T-cell (primary cell): ENCODE measurements around the gene PLCB4. TPM values are rescaled to one million over a fixed set of nuclear protein-coding genes. Genes with fewer than 3 reads are reported as not detected.

ENCODE experiments used
- ATAC-seq, 4 experiments: fragments of 200-7000 bp in 3 of 4; fragments of 150-1000 bp in 1 of 4; cut with Tn5 transposase; replicated peaks in 1 of 4; 1 replicate in 3 of 4; 2 replicates in 1 of 4; pipeline ENCODE4 v1.10.0; 2021; ENCODE audit warnings: moderate library complexity in 3 of 4, mild to moderate bottlenecking in 2 of 4, moderate number of reproducible peaks in 1 of 4
- CTCF ChIA-PET, 2 donors: fragments of 300-600 bp; sonication (Branson Sonifier 250); formaldehyde crosslinking; loops; one replicate each; lab custom pipeline; 2022; ENCODE audit warnings: antibody characterized with exemption in 2 of 2; lab: Charles Lee
- POLR2A ChIA-PET, 2 donors: fragments of 300-600 bp; sonication (Branson Sonifier 250); formaldehyde crosslinking; loops; one replicate each; lab custom pipeline; 2022; ENCODE audit warnings: antibody characterized with exemption in 2 of 2; lab: Charles Lee
- DNase-seq, 35 experiments: peaks; one replicate each; pipeline versions ENCODE4 v3.0.0 to v3.0.0-alpha.2; 2013 to 2023
- H3K27ac ChIP-seq: one replicate; pipeline ENCODE4 v1.5.1; 2013; ENCODE audit warnings: low read length
- H3K27me3 ChIP-seq, 2 experiments: replicated peaks in 1 of 2; 1 replicate in 1 of 2; 2 replicates in 1 of 2; pipeline versions ENCODE4 v1.6.1 to v1.7.0; 2013; ENCODE audit warnings: low read length in 1 of 2, mixed read lengths in 1 of 2; ENCODE audit not compliant: control insufficient read depth in 2 of 2, insufficient read depth in 2 of 2; ENCODE audit errors: extremely low read depth in 1 of 2
- H3K36me3 ChIP-seq, 2 donors: 1 replicate in 1 of 2; 2 replicates in 1 of 2; pipeline versions ENCODE4 v1.6.1 to v1.7.0; 2013; ENCODE audit warnings: low read length in 1 of 2; ENCODE audit not compliant: control insufficient read depth in 2 of 2, insufficient read depth in 1 of 2; ENCODE audit errors: extremely low read depth in 1 of 2
- H3K4me1 ChIP-seq, 2 experiments: 1 replicate in 1 of 2; 2 replicates in 1 of 2; pipeline versions ENCODE4 v1.6.1 to v1.7.0; 2013; ENCODE audit warnings: low read length in 2 of 2, mixed read lengths in 1 of 2; ENCODE audit not compliant: insufficient read depth in 2 of 2, control insufficient read depth in 1 of 2; ENCODE audit errors: extremely low read depth in 1 of 2
- H3K4me3 ChIP-seq, 2 donors: 1 replicate in 1 of 2; 2 replicates in 1 of 2; pipeline versions ENCODE4 v1.5.1 to v1.7.0; 2013; ENCODE audit warnings: mild to moderate bottlenecking in 2 of 2, low read length in 1 of 2, moderate library complexity in 1 of 2; ENCODE audit not compliant: control insufficient read depth in 1 of 2; ENCODE audit errors: extremely low read depth in 1 of 2
- H3K9me3 ChIP-seq: 2 replicates; pipeline ENCODE4 v1.7.0; 2013
- H3K27ac Mint-ChIP-seq, 2 donors: one replicate each; pipeline ENCODE4 v1.8.0; 2020 to 2021; ENCODE audit warnings: mild to moderate bottlenecking in 2 of 2, mixed read lengths in 2 of 2
- H3K27me3 Mint-ChIP-seq, 2 donors: one replicate each; pipeline ENCODE4 v1.8.0; 2021 to 2022; ENCODE audit warnings: mixed read lengths in 2 of 2
- H3K36me3 Mint-ChIP-seq: one replicate; pipeline ENCODE4 v1.8.0; 2021; ENCODE audit warnings: mixed read lengths
- H3K4me1 Mint-ChIP-seq, 3 donors: one replicate each; pipeline ENCODE4 v1.8.0; 2020 to 2022; ENCODE audit warnings: mixed read lengths in 3 of 3, mild to moderate bottlenecking in 1 of 3
- H3K4me3 Mint-ChIP-seq, 3 donors: one replicate each; pipeline ENCODE4 v1.8.0; 2020 to 2022; ENCODE audit warnings: mild to moderate bottlenecking in 3 of 3, mixed read lengths in 3 of 3, moderate library complexity in 3 of 3
- H3K9me3 Mint-ChIP-seq, 3 donors: one replicate each; pipeline ENCODE4 v1.8.0; 2020 to 2022; ENCODE audit warnings: mixed read lengths in 3 of 3
- WGBS: methylation state at CpG from one replicate; pipeline ENCODE4 v1.1.5; 2013; ENCODE audit warnings: missing lambda C conversion rate; ENCODE audit not compliant: insufficient coverage; 5-methylcytosine and 5-hydroxymethylcytosine counted together
- total RNA-seq, 35 experiments: library from RNA in 6 of 35; stranded (reverse) in 6 of 35; fragments of 120-200 nt in 1 of 35; gene quantifications; one replicate each; pipeline versions ENCODE4 v1.2.1 to v1.2.4 and lab custom pipeline; 2013 to 2026

Gene PLCB4
- total RNA-seq, 5 donors from 2014 or later (not counting 1 experiment from before 2014, with no cell fraction given) = 0.06 to 0.07 TPM; not detected in 3

DNA sequence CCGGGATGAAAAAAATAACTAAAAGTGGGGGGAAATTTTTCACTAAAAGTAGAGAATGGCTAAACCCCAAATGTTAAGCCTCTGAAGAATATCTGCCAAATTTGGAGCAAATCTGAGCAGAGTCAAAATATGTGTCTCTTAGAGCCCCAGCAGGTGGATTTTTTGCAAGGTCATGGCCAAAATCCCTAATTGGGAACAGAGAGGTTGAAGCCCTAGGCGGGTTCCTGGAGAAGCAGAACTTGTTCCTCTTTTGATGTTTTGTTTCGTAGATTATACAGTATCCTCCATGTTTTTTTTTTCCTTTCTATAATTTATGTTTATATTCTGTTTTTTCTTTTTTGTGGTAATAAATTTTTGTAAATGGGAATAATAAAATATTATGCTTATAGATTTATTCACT lies 94.4 kb downstream of the PLCB4 start:
- WGBS = 78% methylated on average over 1 of the region's 3 CpGs
- H3K36me3 ChIP-seq = no peaks in the 10 kb centered on the region
- H3K4me3 ChIP-seq = no peak overlapping the region
- no peaks in the 10 kb centered on the region for H3K9me3 Mint-ChIP-seq
- ATAC-seq (no peak), DNase-seq (no peak)
- no peaks in the 10 kb centered on the region for H3K36me3 Mint-ChIP-seq
- no peaks in the 10 kb centered on the region for H3K27me3 Mint-ChIP-seq
- CTCF ChIA-PET = no interaction called here
- H3K4me3 Mint-ChIP-seq = no peak overlapping the region
- no peak overlapping the region for H3K27ac ChIP-seq
- H3K27me3 ChIP-seq = no peaks in the 10 kb centered on the region
- H3K4me1 Mint-ChIP-seq = peaks cover 0 to 9% (median 4%) of the 10 kb centered on the region in 3 donors
- no peaks in the 10 kb centered on the region for H3K9me3 ChIP-seq
- H3K4me1 ChIP-seq = peaks cover 0 to 13% of the 10 kb centered on the region in 2 experiments
- POLR2A ChIA-PET = no interaction called here
- no peak overlapping the region for H3K27ac Mint-ChIP-seq

DNA sequence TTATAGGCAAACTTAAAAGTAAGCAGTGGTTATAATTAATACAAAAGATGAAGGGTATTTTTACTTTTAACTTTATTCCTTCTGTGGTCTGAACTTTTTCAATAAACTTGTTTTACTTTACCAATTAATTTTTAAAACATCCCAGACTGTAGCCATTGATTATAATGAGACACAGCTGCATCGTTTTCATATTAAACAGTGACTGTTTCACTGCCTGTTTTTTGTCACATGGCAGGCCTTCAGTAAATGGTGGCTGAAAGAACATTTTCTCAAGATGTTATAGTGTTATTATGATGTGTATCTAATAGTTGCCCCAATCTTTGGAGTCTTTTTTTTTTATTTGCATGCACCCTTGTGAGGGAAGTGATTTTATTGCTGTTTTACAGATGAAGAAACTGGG lies 95.1 kb downstream of the PLCB4 start:
- DNase-seq = no peak
- H3K4me3 ChIP-seq = no peak overlapping the region
- H3K36me3 Mint-ChIP-seq = no peaks in the 10 kb centered on the region
- no peaks in the 10 kb centered on the region for H3K36me3 ChIP-seq
- H3K4me1 ChIP-seq = peaks cover 0 to 13% of the 10 kb centered on the region in 2 experiments
- CTCF ChIA-PET = no interaction called here
- ATAC-seq = no peak
- no peak overlapping the region for H3K27ac Mint-ChIP-seq
- no peaks in the 10 kb centered on the region for H3K9me3 Mint-ChIP-seq
- H3K27me3 ChIP-seq = no peaks in the 10 kb centered on the region
- no CpG with 5 or more reads among the region's 1 CpG for WGBS
- peaks cover 0 to 9% (median 4%) of the 10 kb centered on the region in 3 donors for H3K4me1 Mint-ChIP-seq
- H3K27ac ChIP-seq = no peak overlapping the region
- H3K4me3 Mint-ChIP-seq = no peak overlapping the region
- H3K27me3 Mint-ChIP-seq = no peaks in the 10 kb centered on the region
- no peaks in the 10 kb centered on the region for H3K9me3 ChIP-seq
- POLR2A ChIA-PET = no interaction called here

DNA sequence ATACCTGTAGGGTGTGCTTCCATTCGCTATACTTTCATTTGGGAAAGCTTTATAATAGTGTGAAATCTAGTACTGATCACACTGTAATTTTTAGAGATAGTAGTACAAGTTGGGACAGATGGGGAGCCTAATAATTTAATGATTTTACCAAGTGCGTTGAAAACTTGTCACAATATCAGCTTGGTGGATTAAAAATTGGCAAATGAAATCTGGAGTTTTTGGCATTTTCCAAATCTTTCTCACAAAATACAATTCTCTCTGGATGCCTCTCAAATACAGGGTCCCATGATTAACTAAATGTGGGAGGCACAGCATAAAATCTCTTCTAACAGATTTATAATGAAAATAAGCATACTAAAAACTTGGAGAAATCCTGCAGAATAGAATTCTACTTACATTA lies 96.4 kb downstream of the PLCB4 start:
- no peak overlapping the region for H3K4me3 Mint-ChIP-seq
- Histone ChIP-seq H3K27me3 (no peaks in the 10 kb centered on the region), H3K4me1 (peaks cover 0 to 8% of the 10 kb centered on the region in 2 experiments), H3K4me3 (no peak overlapping the region), H3K9me3 (no peaks in the 10 kb centered on the region), H3K27ac (no peak overlapping the region), H3K36me3 (no peaks in the 10 kb centered on the region)
- WGBS = no CpG with 5 or more reads among the region's 2 CpGs
- DNase-seq (no peak), ATAC-seq (no peak)
- H3K9me3 Mint-ChIP-seq = no peaks in the 10 kb centered on the region
- H3K4me1 Mint-ChIP-seq = peaks cover 0 to 6% (median 4%) of the 10 kb centered on the region in 3 donors
- H3K27me3 Mint-ChIP-seq = no peaks in the 10 kb centered on the region
- H3K27ac Mint-ChIP-seq = no peak overlapping the region
- CTCF ChIA-PET = no interaction called here
- H3K36me3 Mint-ChIP-seq = no peaks in the 10 kb centered on the region
- POLR2A ChIA-PET = no interaction called here

DNA sequence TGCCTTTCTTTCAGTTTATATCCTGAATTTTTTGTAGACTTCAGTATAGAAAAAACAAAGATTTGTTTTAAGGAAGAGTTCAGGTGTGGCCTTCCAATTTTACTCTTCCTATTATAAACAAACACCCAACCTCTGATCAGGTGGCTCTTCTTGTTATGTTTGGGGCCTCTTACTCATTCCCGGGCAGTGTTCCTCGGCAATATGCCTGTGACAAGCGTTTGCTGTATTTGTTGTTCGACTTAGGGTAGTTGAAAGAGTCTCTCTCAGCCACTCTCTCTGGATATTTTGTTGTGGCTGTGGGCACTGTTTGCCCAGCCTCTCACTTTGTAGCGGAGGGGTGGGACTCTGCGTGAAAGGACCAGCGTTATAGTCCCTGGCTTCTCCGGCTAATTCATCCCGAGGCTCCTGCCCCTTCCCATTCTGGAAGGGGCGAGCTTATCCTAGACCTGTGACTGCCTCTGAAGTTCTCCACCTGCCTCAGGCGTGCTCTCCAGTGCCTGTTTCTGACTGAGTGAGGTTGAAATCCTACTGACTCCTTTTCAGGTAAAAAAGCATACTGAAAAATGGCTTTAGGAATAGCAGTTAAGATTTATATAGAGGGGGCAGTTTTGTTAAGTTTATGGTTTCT lies 97.4 kb downstream of the PLCB4 start:
- H3K4me1 ChIP-seq = peaks cover 0 to 2% of the 10 kb centered on the region in 2 experiments
- ChIA-PET POLR2A (no interaction called here), CTCF (no interaction called here)
- no peaks in the 10 kb centered on the region for H3K27me3 ChIP-seq
- Mint-ChIP-seq H3K36me3 (no peaks in the 10 kb centered on the region), H3K27ac (no peak overlapping the region), H3K4me1 (no peaks in the 10 kb centered on the region), H3K9me3 (no peaks in the 10 kb centered on the region), H3K4me3 (no peak overlapping the region), H3K27me3 (no peaks in the 10 kb centered on the region)
- no peak for ATAC-seq
- 68% methylated on average over 5 of the region's 11 CpGs for WGBS
- no peak for DNase-seq
- H3K27ac ChIP-seq = no peak overlapping the region
- H3K9me3 ChIP-seq = no peaks in the 10 kb centered on the region
- H3K4me3 ChIP-seq = no peak overlapping the region
- no peaks in the 10 kb centered on the region for H3K36me3 ChIP-seq

DNA sequence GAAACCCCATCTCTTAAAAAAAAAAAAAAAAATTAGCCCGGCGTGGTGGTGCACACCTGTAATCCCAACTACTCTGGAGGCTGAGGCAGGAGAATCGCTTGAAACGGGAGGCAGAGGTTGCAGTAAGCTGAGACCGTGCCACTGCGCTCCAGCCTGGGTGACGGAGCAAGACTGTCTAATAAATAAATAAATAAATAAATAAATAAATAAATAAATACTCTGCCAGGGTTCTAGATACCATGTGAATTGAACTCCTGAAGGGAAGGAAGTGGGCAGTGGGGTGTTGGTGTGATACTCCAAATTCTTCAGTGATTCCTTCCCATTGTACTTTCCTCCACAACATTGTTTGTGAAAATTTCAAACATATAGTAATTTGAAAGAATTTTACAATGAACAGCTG lies 100.5 kb downstream of the PLCB4 start:
- DNase-seq = no peak
- Mint-ChIP-seq H3K27ac (no peak overlapping the region), H3K27me3 (no peaks in the 10 kb centered on the region), H3K36me3 (no peaks in the 10 kb centered on the region), H3K4me1 (no peaks in the 10 kb centered on the region), H3K4me3 (no peak overlapping the region), H3K9me3 (no peaks in the 10 kb centered on the region)
- Histone ChIP-seq H3K9me3 (no peaks in the 10 kb centered on the region), H3K36me3 (no peaks in the 10 kb centered on the region), H3K4me1 (peaks cover 0 to 4% of the 10 kb centered on the region in 2 experiments), H3K4me3 (no peak overlapping the region), H3K27me3 (no peaks in the 10 kb centered on the region), H3K27ac (no peak overlapping the region)
- no peak for ATAC-seq
- ChIA-PET CTCF (no interaction called here), POLR2A (no interaction called here)
- WGBS = no CpG with 5 or more reads among the region's 7 CpGs

DNA sequence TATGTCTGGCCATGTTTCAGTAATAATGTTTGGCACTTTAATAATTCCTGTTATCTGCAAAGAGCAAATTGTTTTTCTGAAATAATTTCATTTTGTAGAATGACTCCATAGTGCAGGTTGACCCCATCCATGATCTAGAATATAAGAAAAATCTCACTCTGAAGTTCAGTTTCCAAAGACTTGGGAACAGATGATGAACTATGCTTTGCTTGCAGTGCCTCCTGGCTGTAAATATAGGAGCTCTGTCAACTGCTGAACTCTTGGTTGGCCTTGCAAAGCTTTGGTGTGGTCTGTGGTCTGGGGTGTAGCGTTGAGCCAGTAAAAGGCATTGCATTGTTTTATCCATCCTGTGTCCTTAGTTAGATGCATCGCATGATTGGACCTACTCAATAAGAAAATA lies 104.0 kb downstream of the PLCB4 start:
- no peak for DNase-seq
- H3K4me1 Mint-ChIP-seq = no peaks in the 10 kb centered on the region
- no peak for ATAC-seq
- Histone ChIP-seq H3K9me3 (no peaks in the 10 kb centered on the region), H3K4me3 (no peak overlapping the region), H3K4me1 (peaks cover 0 to 4% of the 10 kb centered on the region in 2 experiments), H3K36me3 (no peaks in the 10 kb centered on the region), H3K27me3 (no peaks in the 10 kb centered on the region), H3K27ac (no peak overlapping the region)
- H3K27ac Mint-ChIP-seq = no peak overlapping the region
- no peaks in the 10 kb centered on the region for H3K36me3 Mint-ChIP-seq
- no peaks in the 10 kb centered on the region for H3K27me3 Mint-ChIP-seq
- H3K9me3 Mint-ChIP-seq = no peaks in the 10 kb centered on the region
- ChIA-PET CTCF (no interaction called here), POLR2A (no interaction called here)
- 0% methylated on average over 1 of the region's 2 CpGs for WGBS
- H3K4me3 Mint-ChIP-seq = no peak overlapping the region

DNA sequence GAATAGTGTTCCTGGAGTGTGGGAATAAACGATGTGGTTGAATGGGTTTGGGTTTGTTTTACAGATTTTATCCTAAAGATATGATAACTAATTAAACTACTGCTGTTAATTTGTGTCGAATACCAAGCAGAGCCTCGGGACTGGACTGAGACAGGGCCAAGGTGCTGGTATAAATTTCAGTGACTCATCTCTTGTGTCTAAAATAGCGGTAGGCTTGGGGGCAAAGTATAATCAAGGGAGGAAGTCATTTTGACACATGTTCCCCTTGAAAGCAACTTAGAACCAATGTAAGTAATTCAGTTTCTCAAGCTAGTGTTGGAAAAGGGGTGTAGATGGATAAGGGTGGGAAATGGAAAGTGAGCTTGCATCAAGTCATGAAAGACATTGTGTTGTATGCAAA lies 108.4 kb downstream of the PLCB4 start:
- no peak overlapping the region for H3K27ac ChIP-seq
- H3K27me3 ChIP-seq = no peaks in the 10 kb centered on the region
- H3K4me3 Mint-ChIP-seq = no peak overlapping the region
- no peak overlapping the region for H3K4me3 ChIP-seq
- H3K36me3 Mint-ChIP-seq = no peaks in the 10 kb centered on the region
- H3K4me1 ChIP-seq = peaks cover 0 to 4% of the 10 kb centered on the region in 2 experiments
- H3K27me3 Mint-ChIP-seq = no peaks in the 10 kb centered on the region
- ATAC-seq (no peak), DNase-seq (no peak)
- no peaks in the 10 kb centered on the region for H3K4me1 Mint-ChIP-seq
- H3K27ac Mint-ChIP-seq = no peak overlapping the region
- H3K9me3 ChIP-seq = no peaks in the 10 kb centered on the region
- POLR2A ChIA-PET = no interaction called here
- no peaks in the 10 kb centered on the region for H3K9me3 Mint-ChIP-seq
- CTCF ChIA-PET = no interaction called here
- WGBS = 65% methylated on average over 2 of the region's 4 CpGs
- no peaks in the 10 kb centered on the region for H3K36me3 ChIP-seq
